HG03354 (cell line): ENCODE results near the gene SLC35B1.
"Not testable (repeated sequence)": the region's sequence is repeated elsewhere in the genome, so short reads cannot be mapped to it uniquely, and the experiment has no call there.

Source experiments
- ATAC-seq: cut with Tn5 transposase; IDR thresholded peaks from one replicate; pipeline ENCODE4 v1.9.1; 2021; ENCODE audit warnings: mild to moderate bottlenecking; ENCODE audit not compliant: unreplicated experiment, poor library complexity, severe bottlenecking

Gene SLC35B1

DNA sequence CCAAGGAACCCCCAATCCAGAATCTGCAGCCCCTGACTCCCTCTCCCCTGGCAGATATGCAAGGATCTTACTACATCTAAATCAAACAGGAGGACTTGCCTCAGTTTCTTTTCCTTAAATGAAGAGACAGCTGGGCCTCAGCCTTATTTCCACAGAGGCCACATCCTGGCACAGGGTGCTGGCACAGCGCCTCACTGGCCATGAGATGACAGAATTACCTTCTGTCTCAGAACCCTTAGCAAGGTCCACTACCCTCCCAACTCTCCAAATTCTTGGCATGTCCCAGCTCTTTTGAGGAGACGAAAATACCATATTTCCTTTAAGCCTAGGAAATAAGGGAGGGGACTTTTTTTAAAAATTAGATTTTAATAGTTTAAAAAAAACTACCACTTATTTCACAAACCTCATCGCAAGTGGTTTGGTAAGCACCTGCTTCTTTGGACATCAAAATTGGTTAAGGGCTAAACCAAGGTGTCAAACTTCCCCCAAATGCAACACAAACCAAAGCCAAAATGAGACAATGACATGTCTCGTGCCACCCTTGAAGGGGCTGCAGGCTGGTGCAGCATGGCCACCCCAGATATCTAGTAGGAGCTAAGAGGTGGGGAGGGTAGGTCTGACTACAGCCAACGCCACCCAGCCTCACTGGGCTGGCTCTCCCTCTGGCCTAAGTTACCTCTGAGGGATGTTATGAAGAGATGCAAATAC lies 30.8 kb upstream of the SLC35B1 start:
- no peak for ATAC-seq

DNA sequence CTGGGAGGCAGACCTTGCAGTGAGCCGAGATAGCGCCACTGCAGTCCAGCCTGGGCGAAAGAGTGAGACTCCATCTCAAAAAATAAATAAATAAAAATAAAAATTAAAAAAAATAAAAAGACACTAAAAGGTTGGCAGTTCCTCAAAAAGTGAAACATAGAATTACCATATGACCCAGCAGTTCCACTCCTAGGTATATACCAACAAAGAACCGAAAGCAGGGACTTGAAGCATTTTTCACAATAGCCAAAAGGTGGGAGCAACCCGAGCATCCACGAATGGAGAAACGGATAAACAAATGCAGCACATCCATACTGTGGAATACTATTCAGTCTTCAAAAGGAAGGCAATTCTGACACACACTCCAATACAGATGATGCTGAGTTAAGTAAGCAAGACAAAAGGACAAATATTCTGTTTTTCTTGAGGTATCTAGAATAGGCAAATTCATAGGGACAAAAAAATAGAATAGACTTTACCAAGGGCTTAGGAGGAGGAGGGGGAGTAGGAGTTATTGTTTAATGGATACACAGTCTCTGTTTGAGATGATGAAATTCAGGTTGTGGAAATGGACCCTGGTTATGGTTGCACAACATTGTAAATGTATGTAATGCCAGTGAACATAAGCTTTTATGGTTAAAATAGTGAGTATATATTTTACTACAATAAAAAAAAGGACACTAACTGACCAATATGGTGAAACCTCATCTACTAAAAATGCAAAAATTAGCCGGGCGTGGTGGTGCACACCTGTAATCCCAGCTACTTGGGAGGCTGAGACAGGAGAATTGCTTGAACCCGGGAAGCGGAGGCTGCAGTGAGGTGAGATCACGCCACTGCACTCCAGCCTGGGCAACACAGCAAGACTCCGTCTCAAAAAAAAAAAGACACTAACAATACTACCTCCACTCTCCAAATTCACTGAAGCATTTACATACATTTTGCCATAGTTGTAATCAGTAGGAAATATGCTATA lies 27.0 kb upstream of the SLC35B1 start:
- ATAC-seq: no peak

DNA sequence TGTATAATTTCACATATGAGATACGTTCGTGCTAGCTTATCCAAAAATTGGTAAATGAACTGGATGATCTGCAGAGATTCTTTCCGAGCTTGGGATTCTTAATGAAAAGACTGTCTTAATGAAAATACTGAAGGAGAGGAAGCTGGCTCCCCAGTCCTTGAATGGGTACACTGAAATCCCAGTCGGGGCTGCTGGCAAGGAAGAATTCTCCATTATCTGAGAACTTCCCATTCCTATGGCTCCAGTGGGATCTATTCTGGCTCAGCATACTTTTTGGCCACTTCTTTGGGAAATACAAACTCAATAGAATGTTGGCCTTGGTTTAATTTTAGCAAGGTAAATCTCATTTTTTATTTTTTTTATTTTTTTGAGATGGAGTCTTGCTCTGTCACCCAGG lies 23.7 kb upstream of the SLC35B1 start:
- ATAC-seq: no peak

DNA sequence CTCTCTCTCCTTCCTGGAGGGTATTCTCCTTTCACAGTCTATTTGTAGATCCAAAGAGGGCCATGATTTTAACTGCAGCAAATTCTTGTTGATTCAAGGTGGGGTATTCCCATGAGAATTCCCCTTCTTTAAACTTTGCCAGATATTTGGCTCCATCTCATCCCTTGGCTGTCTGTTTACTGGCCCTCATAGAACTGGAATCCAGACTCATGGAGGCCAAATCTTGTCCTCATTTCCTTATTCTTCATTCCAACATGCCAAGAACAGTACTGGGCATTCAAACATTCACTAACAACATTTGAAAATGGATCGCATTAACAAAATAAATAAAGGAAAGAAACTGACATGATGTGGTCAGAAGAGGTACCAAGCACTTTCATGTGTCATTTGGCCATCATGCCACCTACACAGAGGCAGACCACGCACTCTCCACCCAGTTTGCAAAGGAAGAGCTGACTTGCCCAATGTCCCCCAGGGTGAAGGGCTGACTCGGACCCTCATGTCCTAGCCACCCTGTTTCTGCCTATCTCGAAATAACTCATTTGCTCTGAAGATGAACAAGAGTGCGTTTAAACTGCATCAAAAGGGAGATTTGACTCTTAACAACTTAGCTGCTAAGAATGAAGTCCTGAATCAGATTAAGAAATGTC lies 23.1 kb upstream of the SLC35B1 start:
- ATAC-seq: no peak

DNA sequence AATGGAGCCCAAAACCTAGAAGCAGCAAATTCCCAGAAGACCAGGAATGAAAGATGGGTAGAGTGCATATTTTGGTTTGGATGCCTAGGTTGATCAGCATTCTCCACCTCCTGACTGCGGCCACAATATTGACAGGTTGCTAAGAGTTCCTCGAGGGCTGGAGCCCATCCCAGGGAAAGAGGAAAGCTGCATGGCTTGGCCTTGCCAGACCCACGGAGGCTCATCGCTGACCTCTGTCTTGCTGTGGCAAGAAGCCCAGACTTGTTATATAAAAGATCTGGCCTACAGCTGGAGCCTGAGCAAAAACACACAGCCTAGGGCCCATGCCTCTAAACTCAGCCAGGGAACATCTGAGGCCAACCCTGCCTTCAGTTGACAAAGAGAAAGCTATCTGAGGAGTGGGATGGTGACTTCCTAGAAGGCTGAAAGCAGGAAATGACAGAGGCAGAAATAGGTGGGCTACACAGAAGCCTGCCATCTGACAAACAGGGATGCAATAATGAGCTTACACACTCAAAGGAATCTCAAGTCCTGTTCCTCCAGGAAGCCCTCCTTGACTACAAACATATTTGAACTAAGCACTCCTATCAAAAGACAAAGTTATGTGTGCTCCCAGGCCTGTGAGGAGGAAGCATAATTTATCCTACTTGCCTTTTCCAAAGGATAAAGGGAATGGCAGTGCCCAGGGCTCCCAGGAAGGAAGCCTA lies 22.5 kb upstream of the SLC35B1 start:
- no peak for ATAC-seq

DNA sequence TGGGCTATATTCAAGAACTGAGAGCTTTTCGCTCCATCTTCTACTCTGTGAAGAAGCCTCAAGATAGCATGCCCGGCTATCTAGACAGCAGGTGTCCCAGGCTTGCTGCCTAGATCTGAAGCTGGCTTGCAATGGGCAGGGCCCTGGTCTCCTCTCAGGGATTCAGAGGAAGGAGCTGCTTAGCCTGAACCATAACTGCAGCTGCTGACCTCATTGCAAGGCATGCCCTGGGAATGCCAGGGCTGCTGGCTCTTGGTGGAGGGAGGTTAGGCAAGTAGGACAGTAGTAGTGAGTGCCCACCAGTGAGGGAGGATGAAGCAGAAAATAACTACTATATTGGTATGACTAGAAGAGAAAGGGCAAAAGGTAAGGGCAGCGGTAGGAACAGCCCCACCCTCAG lies 21.3 kb upstream of the SLC35B1 start:
- no peak for ATAC-seq

DNA sequence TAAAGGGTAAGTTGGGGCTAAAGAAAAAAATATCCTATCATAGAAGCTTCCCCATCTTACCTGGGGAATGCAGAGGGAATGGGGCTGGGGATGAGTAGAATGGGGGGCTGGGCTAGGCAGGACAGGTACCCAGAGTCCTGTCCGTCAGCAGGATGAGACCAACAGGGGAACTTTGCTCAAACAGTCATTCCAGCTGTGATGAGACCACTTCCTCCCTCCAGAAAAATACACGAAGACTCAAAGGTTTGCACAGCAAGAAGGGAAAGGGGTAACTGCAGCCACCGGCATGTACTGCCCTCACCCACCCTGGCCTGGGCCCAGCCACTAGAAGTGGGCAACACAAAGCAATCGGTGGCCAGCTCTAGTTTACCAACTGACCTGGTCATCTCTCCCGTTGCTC lies 20.7 kb upstream of the SLC35B1 start:
- no peak for ATAC-seq

DNA sequence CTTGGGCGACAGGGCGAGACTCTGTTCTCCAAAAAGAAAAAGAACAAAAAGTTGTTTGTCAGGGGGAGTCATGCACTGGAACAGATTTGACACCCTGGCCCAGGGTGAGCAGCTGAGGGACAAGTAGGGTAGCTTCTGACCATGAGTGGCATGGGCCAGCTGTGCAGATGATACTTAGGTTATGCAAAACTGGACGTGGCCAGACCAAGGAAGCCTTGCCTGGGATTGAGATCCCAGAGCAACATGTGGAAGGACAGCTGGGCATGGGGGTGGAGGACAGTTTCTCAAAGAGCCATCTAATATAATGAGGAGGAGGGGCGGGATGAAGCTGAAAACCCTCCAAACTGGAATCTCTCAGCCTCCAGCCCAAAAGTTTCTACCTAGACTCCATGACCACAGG lies 19.6 kb upstream of the SLC35B1 start:
- no peak for ATAC-seq

DNA sequence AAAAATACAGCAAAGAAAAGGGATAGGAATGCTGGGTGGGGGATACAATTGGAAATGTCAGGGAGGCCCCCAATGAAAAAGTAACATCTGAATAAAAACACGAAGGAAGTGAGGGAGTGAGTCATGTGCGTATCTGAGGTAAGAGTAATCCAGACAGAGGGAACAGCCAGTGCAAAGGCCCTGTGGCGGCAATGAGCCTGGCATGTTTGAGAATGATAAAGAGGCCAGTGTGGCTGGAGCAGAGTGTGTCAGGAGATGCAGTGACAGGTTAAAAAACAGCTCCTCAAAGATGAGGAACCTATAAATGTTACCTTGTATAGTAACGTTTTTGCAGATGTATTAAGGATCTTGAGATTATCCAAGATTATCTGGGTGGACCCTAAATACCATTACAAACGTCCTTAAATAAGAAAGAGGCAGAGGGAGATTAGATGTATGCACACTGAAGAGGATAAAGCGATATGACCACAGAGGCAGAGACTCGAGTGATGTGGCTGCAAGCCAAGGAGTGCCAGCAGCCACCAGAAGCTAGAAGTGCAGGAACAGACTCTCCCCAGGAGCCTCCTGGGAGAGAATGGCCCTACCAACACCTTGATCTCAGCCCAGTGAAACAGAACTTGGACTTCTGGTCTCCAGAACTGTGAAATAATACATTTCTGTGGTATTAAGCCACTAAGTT lies 17.8 kb upstream of the SLC35B1 start:
- no peak for ATAC-seq

DNA sequence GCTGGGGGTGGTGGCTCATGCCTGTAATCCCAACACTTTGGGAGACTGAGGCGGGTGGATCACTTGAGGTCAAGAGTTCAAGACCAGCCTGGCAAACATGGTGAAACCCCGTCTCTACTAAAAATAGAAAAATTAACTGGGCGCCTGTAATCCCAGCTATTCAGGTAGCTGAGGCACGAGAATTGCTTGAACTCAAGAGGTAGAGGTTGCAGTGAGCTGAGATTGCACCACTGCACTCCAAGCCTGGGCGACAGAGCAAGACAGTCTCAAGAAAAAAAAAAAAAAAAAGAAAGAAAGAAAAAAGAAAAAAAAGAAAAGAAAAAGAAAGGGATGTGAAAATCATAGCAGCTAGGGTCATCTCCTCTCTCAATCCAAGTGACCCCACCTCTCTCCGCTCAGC lies 16.8 kb upstream of the SLC35B1 start:
- ATAC-seq: not testable (repeated sequence)

DNA sequence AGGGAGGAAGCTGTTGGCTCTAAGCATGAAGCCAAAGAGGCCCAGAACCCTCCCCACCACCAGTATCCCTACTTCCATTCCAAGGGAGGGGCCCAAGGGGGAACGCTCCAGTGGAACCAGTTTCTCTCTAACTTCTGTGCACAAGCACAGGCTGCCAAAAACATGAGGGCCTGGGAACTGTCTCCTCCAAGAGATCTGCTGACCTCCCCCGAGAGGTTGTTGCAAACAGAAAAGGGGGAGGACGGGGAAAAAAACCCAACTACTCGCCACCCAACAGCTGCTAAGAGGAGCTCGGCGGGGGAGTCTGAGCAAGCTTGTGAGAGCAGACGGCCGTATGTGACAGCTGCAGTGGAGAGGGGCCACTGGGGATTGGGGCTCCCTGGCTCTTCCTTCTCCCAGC lies 15.7 kb upstream of the SLC35B1 start:
- no peak for ATAC-seq

DNA sequence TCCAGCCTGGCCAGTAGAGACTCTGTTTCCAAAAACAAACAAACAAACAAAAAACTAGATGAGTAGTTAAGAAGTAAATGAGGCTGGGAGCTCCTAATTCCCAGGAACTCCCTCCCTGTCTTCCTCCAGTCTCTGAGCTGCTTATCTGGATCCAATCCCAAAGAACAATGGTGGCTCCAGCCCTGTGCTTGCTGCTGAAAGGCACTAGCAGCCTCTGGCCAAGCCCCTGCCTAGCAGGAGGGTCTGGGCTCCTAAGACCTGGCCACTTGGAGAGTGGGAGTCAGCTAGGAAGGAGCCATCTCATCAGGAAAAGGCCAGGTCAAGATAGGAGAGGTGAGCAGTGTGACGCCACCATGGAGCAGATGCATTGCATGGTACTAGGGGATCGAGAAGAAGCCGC lies 14.3 kb upstream of the SLC35B1 start:
- ATAC-seq: no peak

DNA sequence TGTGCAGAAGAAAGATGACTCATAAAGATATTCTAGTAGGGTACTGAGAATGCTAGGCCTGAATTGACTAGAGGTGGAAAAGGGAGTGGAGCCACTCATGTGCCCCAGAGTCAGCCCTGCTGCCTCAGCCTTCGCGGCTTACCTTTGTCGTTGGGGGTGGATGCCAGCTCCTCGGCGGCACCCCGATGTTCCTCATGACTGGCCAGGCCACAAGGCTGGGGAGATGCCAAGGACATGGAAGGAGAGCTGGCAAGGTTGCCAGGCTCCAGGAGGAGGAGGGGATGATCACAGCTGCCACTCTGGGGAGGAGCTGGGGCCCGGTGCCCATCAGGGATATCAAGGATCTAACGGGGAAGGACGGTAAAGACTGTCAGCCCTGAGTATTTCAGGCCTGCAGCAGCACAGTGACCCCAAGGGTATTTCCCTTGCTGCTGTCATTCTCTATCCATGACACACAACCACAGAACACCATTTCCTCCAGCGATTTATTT lies 9.7 kb upstream of the SLC35B1 start:
- no peak for ATAC-seq

DNA sequence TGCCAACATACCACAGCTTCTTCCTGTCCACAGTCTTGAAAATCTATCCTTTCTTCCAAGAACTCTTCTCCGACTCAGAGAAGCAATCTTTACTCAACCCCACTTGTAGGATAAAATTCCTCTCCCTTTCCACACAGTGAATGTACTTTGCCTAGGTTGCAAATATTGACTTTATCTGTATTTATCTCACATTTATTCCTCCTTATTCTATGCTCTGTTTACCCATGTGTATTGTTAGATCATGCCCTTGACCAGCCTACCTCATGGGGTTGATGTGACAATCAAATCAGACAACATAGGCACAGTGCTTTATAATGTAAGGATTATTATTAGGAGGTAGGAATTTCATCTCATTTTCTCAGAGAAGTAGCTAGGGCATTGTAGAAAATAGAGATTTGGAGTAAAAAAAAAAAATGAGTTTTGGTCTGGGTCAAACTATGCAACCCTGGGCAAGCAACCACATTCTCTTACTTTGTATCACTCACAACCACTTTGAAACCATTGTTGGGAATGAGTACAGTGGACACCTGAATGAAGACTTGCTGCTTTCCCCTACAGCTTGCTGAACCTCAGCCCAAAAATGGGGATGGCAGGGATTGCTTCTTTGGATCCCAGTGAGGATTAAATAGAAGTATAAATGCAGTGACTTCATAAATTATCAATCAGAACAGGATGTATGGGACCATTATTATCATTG lies 9.1 kb upstream of the SLC35B1 start:
- no peak for ATAC-seq

DNA sequence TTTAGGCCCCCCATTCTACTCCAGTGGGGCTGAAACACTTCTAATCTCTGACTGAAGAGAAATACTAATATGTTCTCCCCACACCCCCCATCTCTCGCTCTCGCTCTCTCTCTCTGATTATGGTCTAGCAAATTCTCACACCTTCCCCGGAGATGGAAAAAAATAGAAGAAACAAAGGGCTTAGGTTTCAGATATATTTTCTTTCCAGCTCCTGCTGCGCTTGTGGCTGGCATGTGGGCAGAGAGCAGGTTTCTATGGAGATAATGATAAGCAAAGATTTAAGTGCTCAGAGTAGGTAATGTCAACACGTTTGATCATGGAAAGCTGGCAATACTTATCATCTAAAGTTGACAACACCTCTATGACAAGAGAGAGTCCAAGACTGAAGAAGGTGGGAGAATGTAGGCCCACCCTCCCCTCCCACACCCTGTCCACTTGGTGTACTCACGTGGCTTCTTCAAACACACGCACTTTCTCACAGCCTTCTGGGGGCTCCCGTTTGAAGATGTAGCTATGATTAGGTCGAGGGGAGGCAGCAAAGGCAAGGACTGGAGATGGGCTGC lies 8.0 kb upstream of the SLC35B1 start:
- ATAC-seq: no peak

DNA sequence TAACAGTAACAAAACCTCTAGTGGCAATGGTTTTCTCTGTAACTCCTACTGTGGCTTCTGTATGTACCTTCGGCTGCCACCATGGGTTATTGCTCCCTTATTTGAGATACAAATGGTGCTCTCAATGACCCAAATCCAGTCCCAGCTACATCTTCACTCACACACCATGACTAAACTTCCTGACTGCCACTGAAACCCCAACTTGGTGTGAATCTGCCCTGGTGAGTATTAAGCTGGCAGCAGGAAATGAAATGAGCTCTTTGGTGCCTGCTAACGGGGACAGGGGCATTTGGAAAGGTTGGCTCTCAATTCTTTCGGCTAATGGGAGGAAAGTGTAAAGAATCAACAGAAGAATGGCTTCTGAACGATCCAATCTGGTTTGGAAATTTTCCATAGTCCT lies 7.5 kb upstream of the SLC35B1 start:
- ATAC-seq: no peak

DNA sequence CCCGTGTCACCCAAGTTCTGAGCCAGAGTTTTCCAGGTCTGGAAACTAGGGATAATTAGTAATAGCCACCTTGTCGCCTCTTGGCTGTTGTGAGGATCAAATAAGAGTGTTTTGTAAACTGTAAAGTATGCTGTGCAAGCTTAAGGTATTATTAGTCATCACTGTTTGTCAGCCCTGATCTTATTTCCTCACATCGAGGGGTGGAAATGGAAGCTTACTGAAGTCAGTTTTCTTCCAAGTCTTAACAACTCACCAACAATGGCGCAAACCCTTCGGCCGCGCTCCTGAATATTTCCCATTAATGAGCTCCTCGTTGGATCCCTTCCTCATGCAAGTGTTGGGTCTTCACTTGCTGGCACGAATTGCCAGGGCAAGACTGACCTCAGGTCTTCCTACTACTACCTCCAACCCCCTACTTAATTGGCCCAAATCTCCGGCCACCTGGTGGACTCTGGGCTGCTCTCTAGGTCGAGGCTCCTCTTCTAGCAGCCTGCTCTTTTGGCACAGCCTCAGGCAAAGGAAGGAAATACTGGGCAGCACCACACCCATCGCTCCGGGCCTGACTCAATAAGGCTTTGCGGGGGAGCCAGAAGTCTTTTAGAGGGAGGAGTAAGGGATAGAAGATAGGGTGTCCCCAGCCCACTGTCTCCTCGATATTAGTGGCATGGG lies 885 bp upstream of the SLC35B1 start:
- ATAC-seq: no peak

DNA sequence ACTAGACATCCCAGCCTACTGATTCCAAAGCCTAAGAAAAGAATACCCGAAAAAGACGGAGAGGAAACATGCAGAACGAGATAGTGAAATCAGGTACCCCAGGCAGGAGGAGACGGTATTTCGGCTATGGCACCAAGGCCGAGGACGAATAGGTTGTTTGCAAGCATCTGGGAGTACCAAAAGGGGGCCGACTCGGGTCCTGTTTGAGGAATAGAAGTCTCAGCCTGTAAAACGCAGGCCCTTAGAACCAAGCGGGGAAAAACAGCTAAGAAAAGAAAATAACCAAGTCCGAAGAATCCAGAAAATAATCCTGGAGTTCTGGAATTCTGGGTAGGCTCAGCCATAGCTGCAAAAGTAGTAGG lies 537 bp downstream of the SLC35B1 start:
- no peak for ATAC-seq
